Peyer's patch (tissue), 4 donors: Measurements from ENCODE around the gene XPO4.

Experiments
- POLR2A ChIP-seq, 2 donors: fragments of 450-650 bp; IDR thresholded peaks; one replicate each; pipeline ENCODE4 v1.5.1; 2017; ENCODE audit warnings: antibody characterized with exemption in 2 of 2, mild to moderate bottlenecking in 2 of 2, moderate library complexity in 2 of 2
- TF ChIP-seq, protein P1 (sequence below), 6 experiments: fragments of 450-650 bp in 4 of 6; fragments of 200-600 bp in 2 of 6; sonication (generic) in 1 of 6; IDR thresholded peaks; one replicate each; pipeline ENCODE4 v1.5.1; 2017 to 2019; ENCODE audit warnings: antibody characterized with exemption in 6 of 6, mild to moderate bottlenecking in 3 of 6, moderate library complexity in 1 of 6

- TF ChIP-seq, protein P1, sequence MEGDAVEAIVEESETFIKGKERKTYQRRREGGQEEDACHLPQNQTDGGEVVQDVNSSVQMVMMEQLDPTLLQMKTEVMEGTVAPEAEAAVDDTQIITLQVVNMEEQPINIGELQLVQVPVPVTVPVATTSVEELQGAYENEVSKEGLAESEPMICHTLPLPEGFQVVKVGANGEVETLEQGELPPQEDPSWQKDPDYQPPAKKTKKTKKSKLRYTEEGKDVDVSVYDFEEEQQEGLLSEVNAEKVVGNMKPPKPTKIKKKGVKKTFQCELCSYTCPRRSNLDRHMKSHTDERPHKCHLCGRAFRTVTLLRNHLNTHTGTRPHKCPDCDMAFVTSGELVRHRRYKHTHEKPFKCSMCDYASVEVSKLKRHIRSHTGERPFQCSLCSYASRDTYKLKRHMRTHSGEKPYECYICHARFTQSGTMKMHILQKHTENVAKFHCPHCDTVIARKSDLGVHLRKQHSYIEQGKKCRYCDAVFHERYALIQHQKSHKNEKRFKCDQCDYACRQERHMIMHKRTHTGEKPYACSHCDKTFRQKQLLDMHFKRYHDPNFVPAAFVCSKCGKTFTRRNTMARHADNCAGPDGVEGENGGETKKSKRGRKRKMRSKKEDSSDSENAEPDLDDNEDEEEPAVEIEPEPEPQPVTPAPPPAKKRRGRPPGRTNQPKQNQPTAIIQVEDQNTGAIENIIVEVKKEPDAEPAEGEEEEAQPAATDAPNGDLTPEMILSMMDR (IDR thresholded peaks at IDR 0.05): no peak
- TF ChIP-seq POLR2A (IDR thresholded peaks at IDR 0.05): no peak
Observed at GRCh38 chr13:20873348-20873747, 29.2 kb downstream of the XPO4 start.
